HepG2 (cell line): ENCODE data around the gene TPX2. TPM values are rescaled to one million over a fixed set of nuclear protein-coding genes. Genes with fewer than 3 reads are reported as not detected.

ENCODE experiments used
- EZH2 ChIP-seq: conservative IDR thresholded peaks from 2 replicates; pipeline ENCODE4 v1.6.1; 2012; ENCODE audit warnings: mild to moderate bottlenecking, low read depth, low read length, moderate library complexity
- HOXA5 ChIP-seq: sonication (generic); formaldehyde crosslinking; IDR thresholded peaks from 2 replicates; pipeline ENCODE4 v1.4.0; 2020; ENCODE audit warnings: missing genetic modification reagents
- KDM5B ChIP-seq: sonication (generic); formaldehyde crosslinking; IDR thresholded peaks from 2 replicates; pipeline ENCODE4 v1.4.0; 2020; ENCODE audit warnings: missing genetic modification reagents, mild to moderate bottlenecking, borderline replicate concordance
- MAZ ChIP-seq, 2 experiments: sonication (generic) in 1 of 2; formaldehyde crosslinking in 1 of 2; IDR thresholded peaks; 2 replicates each; pipeline versions ENCODE4 v1.5.0 to v1.6.1; 2012 to 2020; ENCODE audit warnings: low read depth in 2 of 2, mild to moderate bottlenecking in 2 of 2, borderline replicate concordance in 1 of 2, improper control_type of control experiment in 1 of 2, low read length in 1 of 2, missing genetic modification reagents in 1 of 2, moderate library complexity in 1 of 2
- MED8 ChIP-seq: sonication (generic); formaldehyde crosslinking; IDR thresholded peaks from 2 replicates; pipeline ENCODE4 v1.8.1; 2023; ENCODE audit warnings: mild to moderate bottlenecking, missing genetic modification reagents; ENCODE audit not compliant: insufficient replicate concordance
- MYC ChIP-seq: sonication (generic); formaldehyde crosslinking; IDR thresholded peaks from 2 replicates; pipeline ENCODE4 v1.9.0; 2021; ENCODE audit warnings: missing genetic modification reagents, borderline replicate concordance
- PPARG ChIP-seq: conservative IDR thresholded peaks from 2 replicates; pipeline ENCODE4 v1.6.1; 2016; ENCODE audit warnings: missing biosample characterization, missing genetic modification reagents
- U2AF1 ChIP-seq: fragments of 200-400 bp; formaldehyde crosslinking; optimal IDR thresholded peaks from 2 replicates; pipeline ENCODE3; 2017; ENCODE audit warnings: mild to moderate bottlenecking, low read depth, low read length
- ZBTB40 ChIP-seq, 2 experiments: fragments of 450-650 bp in 1 of 2; sonication (generic) in 1 of 2; formaldehyde crosslinking in 1 of 2; IDR thresholded peaks; 2 replicates each; pipeline versions ENCODE4 v1.6.1 to v1.8.0; 2016 to 2022; ENCODE audit warnings: antibody characterized with exemption in 1 of 2, mild to moderate bottlenecking in 1 of 2, missing genetic modification reagents in 1 of 2
- ZNF138 ChIP-seq: sonication (generic); formaldehyde crosslinking; IDR thresholded peaks from 2 replicates; pipeline ENCODE4 v1.5.0; 2020; ENCODE audit warnings: mild to moderate bottlenecking, low read depth, missing genetic modification reagents
- ZNF577 ChIP-seq: sonication (generic); formaldehyde crosslinking; IDR thresholded peaks from 2 replicates; pipeline ENCODE4 v1.4.0; 2020; ENCODE audit warnings: mild to moderate bottlenecking, low read depth, missing genetic modification reagents, borderline replicate concordance
- ZNF776 ChIP-seq: sonication (generic); formaldehyde crosslinking; IDR thresholded peaks from 2 replicates; pipeline ENCODE4 v1.4.0; 2020; ENCODE audit warnings: mild to moderate bottlenecking, missing genetic modification reagents
- polyA plus RNA-seq, 8 experiments: library from polyadenylated mRNA; depleted of rRNA in 3 of 8; stranded (reverse) in 7 of 8; unstranded in 1 of 8; fragments of >200 nt; fragmentation: Illumina TruSeq in 4 of 8; extraction: Trizol in 4 of 8; gene quantifications; 2 replicates each; pipeline versions ENCODE4 v1.2.1 to v1.2.3, GENCODE V29; 2011 to 2016; ENCODE audit warnings: low read depth in 4 of 8, missing spikeins in 1 of 8, mixed read lengths in 1 of 8; ENCODE audit not compliant: insufficient read depth in 1 of 8
- total RNA-seq, 5 experiments: library from RNA; depleted of rRNA; stranded (reverse); fragments of >200 nt; fragmentation: Illumina TruSeq; extraction: Trizol; gene quantifications; 2 replicates each; pipeline ENCODE4 v1.2.3, GENCODE V29; 2016; ENCODE audit warnings: low read depth in 1 of 5
- TF ChIP-seq, protein P1 (sequence below): IDR thresholded peaks from 2 replicates; pipeline ENCODE4 v1.6.1; 2018; ENCODE audit warnings: missing genetic modification reagents, mild to moderate bottlenecking, missing compliant biosample characterization
- TF ChIP-seq, protein P2 (sequence below): sonication (generic); formaldehyde crosslinking; IDR thresholded peaks from 2 replicates; pipeline ENCODE4 v1.4.0; 2020; ENCODE audit warnings: missing genetic modification reagents

TPX2 gene
- total and polyA plus RNA-seq, 2 of the 13 experiments (the other 11 are each of a cell fraction or from before 2014, with no cell fraction given) = 34.3 to 124 TPM

DNA sequence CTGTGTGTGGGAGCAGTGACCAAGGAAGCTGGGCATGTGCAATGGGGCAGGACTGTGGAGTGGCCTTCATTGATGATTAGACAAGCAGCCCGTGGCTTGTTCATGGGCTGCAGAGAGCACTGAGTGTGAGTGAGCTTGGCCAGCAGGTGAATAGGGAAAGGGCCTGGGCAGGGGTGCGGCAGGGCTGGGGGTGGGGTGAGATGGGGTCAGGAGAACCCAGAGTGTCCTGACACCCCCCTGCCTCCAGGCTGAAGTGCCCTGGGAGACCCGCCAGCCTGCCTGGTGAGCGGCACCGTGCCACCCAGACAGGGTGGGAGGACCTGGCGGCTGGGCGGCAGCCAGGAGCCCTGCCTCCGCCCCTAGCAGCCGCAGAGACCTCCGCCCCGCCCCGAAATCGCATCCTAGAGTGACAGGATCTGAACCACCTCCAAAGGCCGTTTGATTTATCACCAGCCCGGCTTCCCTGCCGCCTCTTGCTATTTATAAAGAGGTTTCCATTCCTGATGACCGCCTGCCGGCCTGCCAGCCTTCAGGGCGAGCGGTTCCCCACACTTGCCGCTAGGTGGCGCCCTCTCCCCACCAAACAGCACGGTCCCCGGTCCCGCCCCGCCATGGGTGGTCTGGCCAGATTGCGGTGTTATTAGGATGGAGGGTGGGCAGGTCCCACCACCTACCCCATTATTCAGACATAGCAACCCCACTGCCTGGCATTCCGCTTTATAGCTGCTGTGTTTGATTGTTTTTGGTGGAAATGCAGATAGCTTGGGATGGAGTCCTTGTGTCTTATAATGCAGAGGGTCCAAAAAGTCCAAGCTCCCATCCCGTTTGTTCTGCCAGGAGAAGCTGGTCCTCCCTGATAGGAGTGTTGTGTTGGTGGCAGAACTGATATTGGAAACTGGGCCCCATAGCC is 83.6 kb downstream of the TPX2 start (continued):
- TF ChIP-seq ZBTB40 (IDR thresholded peaks at IDR 0.05) (no peak), ZBTB40 (CRISPR knock-in tag; IDR thresholded peaks at IDR 0.05) (peak; percentile 69; the same call in 1 of the 2 replicates), ZNF577 (CRISPR knock-in tag) (no peak), ZNF138 (CRISPR knock-in tag) (0 out of 2 replicates have a peak, but pooled peaks have one; percentile 55), HOXA5 (0 out of 2 replicates have a peak, but pooled peaks have one; percentile 29), KDM5B (CRISPR knock-in tag) (peak; percentile 64), U2AF1 (peak; percentile 64), ZNF776 (CRISPR knock-in tag) (0 out of 2 replicates have a peak, but pooled peaks have one; percentile 45), MAZ (IDR thresholded peaks at IDR 0.05; ENCODE audit: borderline replicate concordance, low read depth, low read length) (peak; percentile 67; the same call in 1 of the 2 replicates), MAZ (CRISPR knock-in tag; IDR thresholded peaks at IDR 0.05; ENCODE audit: low read depth) (peak; percentile 64; the same call in 1 of the 2 replicates), MYC (peak; percentile 61; the same call in 1 of the 2 replicates), PPARG (CRISPR knock-in tag) (0 out of 2 replicates have a peak, but pooled peaks have one; percentile 13), EZH2 (0 out of 2 replicates have a peak, but pooled peaks have one; percentile 79), MED8 (CRISPR knock-in tag) (peak; percentile 41)
- TF ChIP-seq, protein P1, sequence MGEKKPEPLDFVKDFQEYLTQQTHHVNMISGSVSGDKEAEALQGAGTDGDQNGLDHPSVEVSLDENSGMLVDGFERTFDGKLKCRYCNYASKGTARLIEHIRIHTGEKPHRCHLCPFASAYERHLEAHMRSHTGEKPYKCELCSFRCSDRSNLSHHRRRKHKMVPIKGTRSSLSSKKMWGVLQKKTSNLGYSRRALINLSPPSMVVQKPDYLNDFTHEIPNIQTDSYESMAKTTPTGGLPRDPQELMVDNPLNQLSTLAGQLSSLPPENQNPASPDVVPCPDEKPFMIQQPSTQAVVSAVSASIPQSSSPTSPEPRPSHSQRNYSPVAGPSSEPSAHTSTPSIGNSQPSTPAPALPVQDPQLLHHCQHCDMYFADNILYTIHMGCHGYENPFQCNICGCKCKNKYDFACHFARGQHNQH (CRISPR knock-in tag) = peak; percentile 46; the same call in 1 of the 2 replicates
- TF ChIP-seq, protein P2, sequence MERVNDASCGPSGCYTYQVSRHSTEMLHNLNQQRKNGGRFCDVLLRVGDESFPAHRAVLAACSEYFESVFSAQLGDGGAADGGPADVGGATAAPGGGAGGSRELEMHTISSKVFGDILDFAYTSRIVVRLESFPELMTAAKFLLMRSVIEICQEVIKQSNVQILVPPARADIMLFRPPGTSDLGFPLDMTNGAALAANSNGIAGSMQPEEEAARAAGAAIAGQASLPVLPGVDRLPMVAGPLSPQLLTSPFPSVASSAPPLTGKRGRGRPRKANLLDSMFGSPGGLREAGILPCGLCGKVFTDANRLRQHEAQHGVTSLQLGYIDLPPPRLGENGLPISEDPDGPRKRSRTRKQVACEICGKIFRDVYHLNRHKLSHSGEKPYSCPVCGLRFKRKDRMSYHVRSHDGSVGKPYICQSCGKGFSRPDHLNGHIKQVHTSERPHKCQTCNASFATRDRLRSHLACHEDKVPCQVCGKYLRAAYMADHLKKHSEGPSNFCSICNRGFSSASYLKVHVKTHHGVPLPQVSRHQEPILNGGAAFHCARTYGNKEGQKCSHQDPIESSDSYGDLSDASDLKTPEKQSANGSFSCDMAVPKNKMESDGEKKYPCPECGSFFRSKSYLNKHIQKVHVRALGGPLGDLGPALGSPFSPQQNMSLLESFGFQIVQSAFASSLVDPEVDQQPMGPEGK = peak; percentile 27; the same call in 1 of the 2 replicates
